CD4-positive, alpha-beta T cell treated with Interleukin-21 for 1 hour (primary cell): ENCODE measurements around the gene SMARCB1.

Experiments used
- DNase-seq: peaks from one replicate; pipeline ENCODE4 v3.0.0-alpha.2; 2020

The SMARCB1 gene

GRCh38 chr22:23781065-23781464 is 5.7 kb upstream of the SMARCB1 start:
- DNase-seq: no peak

- no peak for DNase-seq
Observed at GRCh38 chr22:23781511-23782183, 5.1 kb upstream of the SMARCB1 start.

GRCh38 chr22:23782252-23782651 is 4.5 kb upstream of the SMARCB1 start:
- DNase-seq: no peak

- no peak for DNase-seq
Observed at GRCh38 chr22:23782703-23783102, 4.1 kb upstream of the SMARCB1 start.

- DNase-seq: no peak
Observed at GRCh38 chr22:23783265-23784150, 3.3 kb upstream of the SMARCB1 start.

- DNase-seq: no peak
Observed at GRCh38 chr22:23784215-23784732, 2.5 kb upstream of the SMARCB1 start.

- no peak for DNase-seq
Observed at GRCh38 chr22:23786261-23786710, 480 bp upstream of the SMARCB1 start.

GRCh38 chr22:23787600-23787896 is 782 bp downstream of the SMARCB1 start:
- DNase-seq: no peak

- DNase-seq: no peak
Observed at GRCh38 chr22:23787910-23788309, 1.1 kb downstream of the SMARCB1 start.

GRCh38 chr22:23789121-23789520 is 2.4 kb downstream of the SMARCB1 start:
- DNase-seq: no peak

- no peak for DNase-seq
Observed at GRCh38 chr22:23789638-23790037, 2.9 kb downstream of the SMARCB1 start.

- DNase-seq: no peak
Observed at GRCh38 chr22:23790819-23791737, 4.3 kb downstream of the SMARCB1 start.

GRCh38 chr22:23791738-23792645 is 5.2 kb downstream of the SMARCB1 start:
- no peak for DNase-seq

- DNase-seq: no peak
Observed at GRCh38 chr22:23793326-23793725, 6.6 kb downstream of the SMARCB1 start.

- DNase-seq: no peak
Observed at GRCh38 chr22:23796461-23796860, 9.7 kb downstream of the SMARCB1 start.

GRCh38 chr22:23800297-23801237 is 13.8 kb downstream of the SMARCB1 start:
- no peak for DNase-seq

- no peak for DNase-seq
Observed at GRCh38 chr22:23801238-23801821, 14.6 kb downstream of the SMARCB1 start.

- DNase-seq: no peak
Observed at GRCh38 chr22:23801886-23802377, 15.2 kb downstream of the SMARCB1 start.

GRCh38 chr22:23803001-23803819 is 16.4 kb downstream of the SMARCB1 start:
- DNase-seq: no peak
